Neural cell (in vitro differentiated cells): ENCODE results near the gene UNC5B.

Experiments
- CTCF ChIP-seq: fragments of 450-650 bp; IDR thresholded peaks from 2 replicates; pipeline ENCODE4 v1.5.1; 2014; ENCODE audit warnings: antibody characterized with exemption, mild to moderate bottlenecking, moderate library complexity; ENCODE audit not compliant: poor library complexity, severe bottlenecking
- EP300 ChIP-seq: fragments of 450-650 bp; conservative IDR thresholded peaks from 2 replicates; pipeline ENCODE4 v1.6.1; 2014; ENCODE audit warnings: antibody characterized with exemption, mild to moderate bottlenecking, moderate library complexity; ENCODE audit not compliant: poor library complexity, severe bottlenecking
- EZH2 ChIP-seq: fragments of 200-600, 300-800 bp; shearing (Covaris generic), sonication (generic); IDR thresholded peaks from 2 replicates; pipeline ENCODE4 v1.6.1; 2014; ENCODE audit warnings: antibody characterized with exemption, low read length, borderline replicate concordance, mild to moderate bottlenecking; ENCODE audit not compliant: insufficient read depth, poor library complexity, severe bottlenecking
- MXI1 ChIP-seq: fragments of 450-650 bp; conservative IDR thresholded peaks from 2 replicates; pipeline ENCODE4 v1.6.1; 2014; ENCODE audit warnings: antibody characterized with exemption, mild to moderate bottlenecking; ENCODE audit not compliant: poor library complexity, severe bottlenecking
- POLR2AphosphoS5 ChIP-seq: IDR thresholded peaks from 2 replicates; pipeline ENCODE4 v1.6.1; 2012
- RAD21 ChIP-seq: fragments of 450-650 bp; conservative IDR thresholded peaks from 2 replicates; pipeline ENCODE4 v1.6.1; 2014; ENCODE audit warnings: antibody characterized with exemption, mild to moderate bottlenecking, moderate library complexity
- TAF1 ChIP-seq: IDR thresholded peaks from 2 replicates; pipeline ENCODE4 v1.6.1; 2012; ENCODE audit warnings: low read depth

GRCh38 chr10:71255550-71255807 is 43.1 kb downstream of the UNC5B start:
- TF ChIP-seq CTCF (no peak), POLR2AphosphoS5 (no peak), TAF1 (no peak), MXI1 (no peak), RAD21 (no peak), EP300 (no peak), EZH2 (no peak)
